Adrenal gland (tissue), 19 donors: ENCODE data around the gene NADSYN1. TPM values are rescaled to one million over a fixed set of nuclear protein-coding genes. Genes with fewer than 3 reads are reported as not detected.

ENCODE experiments used
- DNase-seq, 7 donors: peaks; one replicate each; pipeline ENCODE4 v3.0.0-alpha.2; 2019 to 2020
- H3K27ac ChIP-seq, 5 donors: fragments of 200-600 bp; sonication (generic) in 4 of 5; 1 replicate in 3 of 5; 2 replicates in 2 of 5; pipeline versions ENCODE4 v1.5.1 to v1.8.0; 2016 to 2020; ENCODE audit warnings: mild to moderate bottlenecking in 1 of 5
- H3K27me3 ChIP-seq: fragments of 200-600 bp; 2 replicates; pipeline ENCODE4 v1.8.0; 2021
- H3K36me3 ChIP-seq, 2 donors: fragments of 200-600 bp; replicated peaks in 1 of 2; 1 replicate in 1 of 2; 2 replicates in 1 of 2; pipeline versions ENCODE4 v1.5.1 to v1.8.0; 2018 to 2022
- H3K4me1 ChIP-seq, 2 donors: fragments of 200-600 bp; replicated peaks in 1 of 2; 1 replicate in 1 of 2; 2 replicates in 1 of 2; pipeline versions ENCODE4 v1.5.1 to v1.8.0; 2018 to 2021
- H3K4me3 ChIP-seq, 4 donors: fragments of 200-600 bp; sonication (generic) in 3 of 4; one replicate each; pipeline ENCODE4 v1.5.1; 2016 to 2018
- H3K9me3 ChIP-seq, 3 donors: fragments of 200-600 bp; sonication (generic) in 1 of 3; replicated peaks in 1 of 3; 1 replicate in 2 of 3; 2 replicates in 1 of 3; pipeline versions ENCODE4 v1.5.1 to v1.8.0; 2016 to 2021
- POLR2A ChIP-seq, 2 donors: fragments of 450-650 bp; IDR thresholded peaks; one replicate each; pipeline ENCODE4 v1.6.1; 2017; ENCODE audit warnings: antibody characterized with exemption in 2 of 2, mild to moderate bottlenecking in 2 of 2, moderate library complexity in 1 of 2
- WGBS, 4 donors: extraction: QIAGEN DNeasy Blood & Tissue Kit in 2 of 4; methylation state at CpG; one replicate each; pipeline versions ENCODE4 v1.1.5 to v1.1.7; 2013 to 2017; 5-methylcytosine and 5-hydroxymethylcytosine counted together
- intact Hi-C, 2 donors: fragments of 100-400 bp; cut with DNase I; formaldehyde crosslinking; loops; one replicate each; pipeline versions ENCODE4 v1.14.1 to v1.15.0; 2022 to 2023
- long read RNA-seq, 10 donors: library from polyadenylated mRNA in 3 of 10; unstranded in 2 of 10; stranded (forward) in 1 of 10; transcript quantifications; one replicate each; pipeline ENCODE4 v2.0.0 and lab custom pipeline, GENCODE V29; 2021 to 2026
- polyA plus RNA-seq, 3 donors: library from polyadenylated mRNA; stranded (reverse); fragments of 200-250 nt in 2 of 3; fragments of 350-450 nt in 1 of 3; fragmentation: Illumina TruSeq in 1 of 3; extraction: RNeasy Lipid Tissue Mini Kit (QIAGEN cat#74804) in 1 of 3; gene quantifications; one replicate each; pipeline ENCODE4 v1.2.3, GENCODE V29; 2013 to 2014
- total RNA-seq, 9 donors: library from RNA; depleted of rRNA in 4 of 9; stranded (reverse); fragments of >200 nt in 4 of 9; fragments of 120-200 nt in 1 of 9; fragmentation: NEBNext Ultra II Directional in 1 of 9; extraction: Animal tissue kit (Norgen Biotek cat#: 25700) in 1 of 9; gene quantifications; one replicate each; pipeline versions ENCODE4 v1.1.0 to v1.2.4, GENCODE V29; 2013 to 2023
- TF ChIP-seq, protein P1 (sequence below), 6 experiments: fragments of 450-650 bp in 4 of 6; fragments of 200-600 bp in 2 of 6; sonication (generic) in 1 of 6; IDR thresholded peaks; 1 replicate in 5 of 6; 2 replicates in 1 of 6; pipeline versions ENCODE4 v1.5.1 to v1.8.0; 2016 to 2021; ENCODE audit warnings: antibody characterized with exemption in 6 of 6, mild to moderate bottlenecking in 2 of 6, moderate library complexity in 1 of 6
- donor health status: healthy with polysubstance abuse.
- donor health status: Bipolar disorder and iron deficiency.
- donor health status: DM: yes; HTN: yes; CAD: no.
- donor health status: DM: no; HTN: no; CAD: no.
- donor health status: DM: no; HTN: no; CAD: no.
- donor health status: DM: yes; HTN: yes; CAD: no.

Gene NADSYN1
- total RNA-seq = 10 to 100 TPM; 42.2 to 77.4 (median 56.1) TPM
- polyA plus RNA-seq = 100 to 1,000 TPM in 2 of 3 donors, 10 to 100 TPM in 1; 37.1 to 128 (median 114) TPM
- long read RNA-seq, donor 1, transcript NADSYN1-223 (1 exons, 2,011 nt) = major isoform, 10 of 35 reads
- long read RNA-seq, donor 1, transcript NADSYN1-201 (21 exons, 2,773 nt) = major isoform, 10 of 35 reads
- long read RNA-seq, donor 1, partial matches to known transcripts = 0 of 35 reads
- long read RNA-seq, donor 1, other reads (novel, unspliced or antisense) = 0 of 35 reads
- long read RNA-seq, donor 2, transcript NADSYN1-201 (21 exons, 2,773 nt) = minor isoform, 6 of 19 reads
- long read RNA-seq, donor 2, transcript NADSYN1-223 (1 exons, 2,011 nt) = major isoform, 7 of 19 reads
- long read RNA-seq, donor 2, partial matches to known transcripts = 0 of 19 reads
- long read RNA-seq, donor 2, other reads (novel, unspliced or antisense) = 0 of 19 reads
- long read RNA-seq, donor 3, partial matches to known transcripts = 0 of 3 reads
- long read RNA-seq, donor 3, other reads (novel, unspliced or antisense) = 0 of 3 reads
- long read RNA-seq, donor 4, transcript NADSYN1-201 (21 exons, 2,773 nt) = major isoform, 10 of 15 reads
- long read RNA-seq, donor 4, partial matches to known transcripts = 1 of 15 reads
- long read RNA-seq, donor 4, other reads (novel, unspliced or antisense) = 3 of 15 reads
- long read RNA-seq, donor 5, transcript NADSYN1-201 (21 exons, 2,773 nt) = major isoform, 36 of 78 reads
- long read RNA-seq, donor 5, partial matches to known transcripts = 11 of 78 reads
- long read RNA-seq, donor 5, other reads (novel, unspliced or antisense) = 26 of 78 reads
- long read RNA-seq, donor 6, transcript NADSYN1-201 (21 exons, 2,773 nt) = major isoform, 9 of 19 reads
- long read RNA-seq, donor 6, partial matches to known transcripts = 1 of 19 reads
- long read RNA-seq, donor 6, other reads (novel, unspliced or antisense) = 6 of 19 reads
- long read RNA-seq, donor 7, partial matches to known transcripts = 0 of 10 reads
- long read RNA-seq, donor 7, other reads (novel, unspliced or antisense) = 0 of 10 reads
- long read RNA-seq, donor 8, transcript NADSYN1-201 (21 exons, 2,773 nt) = major isoform, 11 of 24 reads
- long read RNA-seq, donor 8, transcript NADSYN1-223 (1 exons, 2,011 nt) = minor isoform, 5 of 24 reads
- long read RNA-seq, donor 8, partial matches to known transcripts = 0 of 24 reads
- long read RNA-seq, donor 8, other reads (novel, unspliced or antisense) = 0 of 24 reads
- long read RNA-seq, donor 9, partial matches to known transcripts = 0 of 10 reads
- long read RNA-seq, donor 9, other reads (novel, unspliced or antisense) = 0 of 10 reads
- long read RNA-seq, donor 10, partial matches to known transcripts = 0 of 8 reads
- long read RNA-seq, donor 10, other reads (novel, unspliced or antisense) = 0 of 8 reads

DNA sequence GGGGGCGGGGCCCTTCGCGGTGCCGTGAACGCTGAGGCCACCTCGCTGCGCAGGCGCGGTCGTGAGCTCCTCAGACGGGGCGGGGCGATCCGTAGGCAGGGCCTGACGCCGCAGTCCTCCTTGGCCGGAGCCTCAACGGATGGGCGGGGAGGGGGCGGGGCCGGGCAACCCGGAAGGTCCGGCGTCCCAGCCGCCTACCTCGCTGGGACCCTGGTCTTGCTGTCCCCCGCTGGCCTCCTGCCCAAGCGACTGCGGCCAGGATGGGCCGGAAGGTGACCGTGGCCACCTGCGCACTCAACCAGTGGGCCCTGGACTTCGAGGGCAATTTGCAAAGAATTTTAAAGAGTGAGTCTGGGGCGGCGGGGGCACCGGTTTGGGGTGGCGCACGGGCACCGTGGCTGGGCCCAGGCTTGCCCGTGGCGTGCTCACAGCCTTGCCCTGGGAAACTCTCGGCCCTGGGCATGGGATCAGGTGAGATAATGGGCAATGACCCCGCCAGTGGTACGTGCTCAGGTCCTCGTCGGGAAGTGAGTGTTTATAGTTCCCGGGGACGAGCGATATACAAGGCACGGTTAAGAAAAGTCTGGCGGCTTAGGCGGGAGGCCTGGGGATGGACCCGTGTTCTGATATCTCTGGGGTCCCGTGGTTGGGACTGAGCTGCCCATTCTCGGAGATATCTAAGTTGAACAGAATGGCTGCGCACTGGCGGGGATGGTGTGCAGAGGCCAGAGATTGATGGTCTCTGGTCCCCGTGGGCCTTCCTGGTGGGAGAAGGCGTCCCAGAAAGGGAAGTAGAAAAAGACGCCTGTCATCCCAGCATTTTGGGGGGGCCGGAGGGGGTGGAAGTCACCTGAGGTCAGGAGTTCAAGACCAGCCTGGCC, at the start of gene NADSYN1:
Gene NADSYN1, plus strand, starts transcription at position 167 of the 881 bp plus-strand sequence. Its CDS starts 94 bp downstream, at position 261.
- DNase-seq = peak; percentile 97 to 98 (median 98)
- H3K4me1 ChIP-seq = peaks cover 26 to 49% of the 10 kb centered on the region in 2 donors
- peak within 1 kb of the TSS; percentile 58 to 96 (median 82) for H3K27ac ChIP-seq
- H3K9me3 ChIP-seq = no peaks in the 10 kb centered on the region
- peak in 1 of 2 donors; percentile 61 for TF ChIP-seq POLR2A (IDR thresholded peaks at IDR 0.05)
- TF ChIP-seq, protein P1, sequence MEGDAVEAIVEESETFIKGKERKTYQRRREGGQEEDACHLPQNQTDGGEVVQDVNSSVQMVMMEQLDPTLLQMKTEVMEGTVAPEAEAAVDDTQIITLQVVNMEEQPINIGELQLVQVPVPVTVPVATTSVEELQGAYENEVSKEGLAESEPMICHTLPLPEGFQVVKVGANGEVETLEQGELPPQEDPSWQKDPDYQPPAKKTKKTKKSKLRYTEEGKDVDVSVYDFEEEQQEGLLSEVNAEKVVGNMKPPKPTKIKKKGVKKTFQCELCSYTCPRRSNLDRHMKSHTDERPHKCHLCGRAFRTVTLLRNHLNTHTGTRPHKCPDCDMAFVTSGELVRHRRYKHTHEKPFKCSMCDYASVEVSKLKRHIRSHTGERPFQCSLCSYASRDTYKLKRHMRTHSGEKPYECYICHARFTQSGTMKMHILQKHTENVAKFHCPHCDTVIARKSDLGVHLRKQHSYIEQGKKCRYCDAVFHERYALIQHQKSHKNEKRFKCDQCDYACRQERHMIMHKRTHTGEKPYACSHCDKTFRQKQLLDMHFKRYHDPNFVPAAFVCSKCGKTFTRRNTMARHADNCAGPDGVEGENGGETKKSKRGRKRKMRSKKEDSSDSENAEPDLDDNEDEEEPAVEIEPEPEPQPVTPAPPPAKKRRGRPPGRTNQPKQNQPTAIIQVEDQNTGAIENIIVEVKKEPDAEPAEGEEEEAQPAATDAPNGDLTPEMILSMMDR (IDR thresholded peaks at IDR 0.05) = no peak
- WGBS, 4 donors = 1 to 5% (median 1%) methylated on average over 17 to 61 of the region's 61 CpGs
- H3K27me3 ChIP-seq = no peaks in the 10 kb centered on the region
- intact Hi-C loops = no loop called here
- H3K4me3 ChIP-seq = peak within 1 kb of the TSS; percentile 69 to 89 (median 80)
- H3K36me3 ChIP-seq = peaks cover 0 to 35% of the 10 kb centered on the region in 2 donors

DNA sequence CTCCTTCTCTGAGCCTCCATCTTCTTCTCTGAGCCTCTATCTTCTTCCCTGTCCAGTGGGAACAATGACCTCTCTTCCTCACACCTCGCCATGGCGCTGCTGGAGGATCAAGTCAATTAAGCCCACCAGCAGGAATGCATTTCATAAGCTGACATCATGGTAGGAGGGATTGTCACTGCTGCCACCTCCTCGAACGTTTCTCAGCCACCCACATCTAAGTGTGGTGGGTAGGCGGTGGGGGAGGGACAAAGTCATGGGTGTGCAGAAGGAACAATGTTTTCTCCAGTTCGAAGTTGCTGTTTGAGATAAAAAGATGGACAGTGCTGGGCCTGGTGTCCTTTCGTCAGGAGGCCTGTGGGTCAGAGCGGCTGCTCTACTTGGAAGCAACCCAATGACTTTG, 48.8 kb upstream of the NADSYN1 start:
- intact Hi-C loops = no loop called here
- Histone ChIP-seq H3K27ac (no peak overlapping the region), H3K36me3 (no peaks in the 10 kb centered on the region), H3K4me1 (no peaks in the 10 kb centered on the region), H3K9me3 (no peaks in the 10 kb centered on the region), H3K27me3 (no peaks in the 10 kb centered on the region), H3K4me3 (no peak overlapping the region)
- WGBS, 4 donors = 73 to 87% (median 83%) methylated on average over 8 of the region's 8 CpGs
- TF ChIP-seq, protein P1 (IDR thresholded peaks at IDR 0.05) = no peak
- no peak for TF ChIP-seq POLR2A (IDR thresholded peaks at IDR 0.05)
- DNase-seq = no peak

DNA sequence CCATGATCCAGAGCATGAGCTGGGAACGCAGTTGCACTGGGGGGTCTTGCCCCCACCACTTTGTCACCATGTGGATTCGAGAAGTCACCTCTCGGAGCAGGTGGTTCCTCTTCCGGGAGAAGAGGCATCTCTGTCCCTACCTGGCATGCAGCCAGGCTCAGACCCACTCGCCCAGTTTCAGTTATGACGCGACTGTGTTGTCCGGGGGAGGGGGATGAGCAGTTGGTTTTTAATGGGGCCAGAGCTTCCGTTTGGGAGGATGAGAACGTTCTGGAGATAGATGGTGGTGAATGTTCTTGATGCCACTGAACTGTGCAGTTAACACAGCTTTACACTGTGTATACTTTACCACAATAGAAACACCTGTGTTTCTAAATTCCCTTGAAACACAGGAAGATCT, 46.3 kb upstream of the NADSYN1 start:
- H3K36me3 ChIP-seq = no peaks in the 10 kb centered on the region
- no peak for TF ChIP-seq POLR2A (IDR thresholded peaks at IDR 0.05)
- TF ChIP-seq, protein P1 (IDR thresholded peaks at IDR 0.05) = no peak
- H3K4me1 ChIP-seq = no peaks in the 10 kb centered on the region
- H3K27me3 ChIP-seq = no peaks in the 10 kb centered on the region
- 63 to 77% (median 74%) methylated on average over 3 to 10 of the region's 10 CpGs for WGBS, 4 donors
- no peak for DNase-seq
- intact Hi-C loops = no loop called here
- H3K27ac ChIP-seq = no peak overlapping the region
- H3K4me3 ChIP-seq = no peak overlapping the region
- no peaks in the 10 kb centered on the region for H3K9me3 ChIP-seq
